ENCODE results near the gene CDH5. TPM values are rescaled to one million over a fixed set of nuclear protein-coding genes. Genes with fewer than 3 reads are reported as not detected.

The CDH5 gene
- total and polyA plus RNA-seq, 2 experiments from 2014 or later = not detected

GRCh38 chr16:66372078-66372897 lies 5.8 kb downstream of the CDH5 start:
- TF ChIP-seq EZH2 (IDR thresholded peaks at IDR 0.05; ENCODE audit: insufficient read depth, poor library complexity, severe bottlenecking) (no peak), EZH2phosphoT487 (IDR thresholded peaks at IDR 0.05; ENCODE audit: insufficient read depth, low read depth) (no peak)

DNA sequence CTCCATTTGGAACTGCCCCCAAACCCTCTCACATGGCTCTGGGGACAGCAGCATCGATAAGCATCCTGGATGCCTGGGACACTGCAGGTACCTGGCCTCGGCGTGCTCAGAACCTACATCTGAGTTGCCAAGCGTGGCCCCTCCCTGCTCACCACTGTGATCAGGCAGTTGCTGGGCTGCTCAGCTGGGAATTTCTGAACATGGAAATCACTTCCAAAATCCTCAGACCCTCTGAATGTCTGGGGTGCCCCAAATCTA lies 6.3 kb downstream of the CDH5 start:
- DNase-seq = no peak
- H3K79me2 ChIP-seq (ENCODE audit: insufficient read depth) = no peaks in the 10 kb centered on the region
- TF ChIP-seq EZH2 (IDR thresholded peaks at IDR 0.05; ENCODE audit: insufficient read depth, poor library complexity, severe bottlenecking) (no peak), EZH2phosphoT487 (IDR thresholded peaks at IDR 0.05; ENCODE audit: insufficient read depth, low read depth) (no peak)
- H3K4me3 ChIP-seq = no peak overlapping the region
- no peaks in the 10 kb centered on the region for H4K20me1 ChIP-seq (ENCODE audit: insufficient read depth)
- H3K9ac ChIP-seq = no peak overlapping the region
- H3K4me1 ChIP-seq (ENCODE audit: insufficient read depth) = no peaks in the 10 kb centered on the region
- no peak overlapping the region for H3K27ac ChIP-seq
- 75 to 86% methylated on average over 4 of the region's 4 CpGs for WGBS, 2 experiments (ENCODE audit: low coverage in 1 of 2, low lambda C conversion rate in 2 of 2, missing lambda C conversion rate in 2 of 2)
- H3K27me3 ChIP-seq (replicated peaks; ENCODE audit: insufficient read depth) = peaks cover 5% of the 10 kb centered on the region
- H2AFZ ChIP-seq = no peak overlapping the region
- no peak overlapping the region for H3K4me2 ChIP-seq (ENCODE audit: unreplicated experiment)
- H3K9me3 ChIP-seq (ENCODE audit: low read depth) = no peaks in the 10 kb centered on the region
- H3K9me2 ChIP-seq (ENCODE audit: insufficient read depth) = no peaks in the 10 kb centered on the region
- H3K36me3 ChIP-seq (ENCODE audit: low read depth) = no peaks in the 10 kb centered on the region
- in situ Hi-C loops (cut with MboI) = no loop called here
- H3F3A ChIP-seq (ENCODE audit: insufficient read depth) = no peaks in the 10 kb centered on the region

More at GRCh38 chr16:66372078-66372897, 5.8 kb downstream of the CDH5 start:
- no peaks in the 10 kb centered on the region for H4K20me1 ChIP-seq (ENCODE audit: insufficient read depth)
- no peak overlapping the region for H3K9ac ChIP-seq
- no peaks in the 10 kb centered on the region for H3K9me2 ChIP-seq (ENCODE audit: insufficient read depth)
- DNase-seq = no peak
- H3K4me3 ChIP-seq = no peak overlapping the region
- in situ Hi-C loops (cut with MboI) = no loop called here
- H3F3A ChIP-seq (ENCODE audit: insufficient read depth) = no peaks in the 10 kb centered on the region
- no peaks in the 10 kb centered on the region for H3K36me3 ChIP-seq (ENCODE audit: low read depth)
- no peak overlapping the region for H2AFZ ChIP-seq
- no peak overlapping the region for H3K4me2 ChIP-seq (ENCODE audit: unreplicated experiment)
- no peaks in the 10 kb centered on the region for H3K4me1 ChIP-seq (ENCODE audit: insufficient read depth)
- no peaks in the 10 kb centered on the region for H3K79me2 ChIP-seq (ENCODE audit: insufficient read depth)
- H3K27me3 ChIP-seq (replicated peaks; ENCODE audit: insufficient read depth) = no peaks in the 10 kb centered on the region; the same call in 1 of the 2 replicates
- no peaks in the 10 kb centered on the region for H3K9me3 ChIP-seq (ENCODE audit: low read depth)
- no peak overlapping the region for H3K27ac ChIP-seq
- WGBS, 2 experiments (ENCODE audit: low coverage in 1 of 2, low lambda C conversion rate in 2 of 2, missing lambda C conversion rate in 2 of 2) = 62 to 66% methylated on average over 14 to 15 of the region's 15 CpGs

- in situ Hi-C loops (cut with MboI) = no loop called here
These were observed 7.2 kb downstream of the CDH5 start for GRCh38 chr16:66373667-66374066.

DNA sequence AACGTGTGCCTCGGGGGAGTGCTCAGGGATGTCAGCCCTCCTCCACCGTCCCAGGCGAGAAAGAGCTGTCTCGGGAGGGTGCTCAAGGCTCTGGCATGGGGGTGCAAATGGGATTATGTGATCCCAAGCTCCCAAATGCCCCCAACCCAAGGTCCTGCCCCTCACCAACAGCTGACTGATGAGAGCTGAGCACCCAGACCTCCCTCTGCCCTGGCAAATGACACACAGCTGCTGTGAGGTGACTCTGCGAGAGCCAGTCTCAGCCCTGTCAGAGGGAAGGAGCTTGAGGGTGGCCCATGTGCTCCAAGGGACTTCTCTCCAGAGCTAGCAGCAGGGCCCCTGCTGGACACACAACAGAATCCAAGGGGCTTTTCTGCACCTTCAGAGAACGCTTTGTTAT lies 7.7 kb downstream of the CDH5 start:
- H3K9me2 ChIP-seq (ENCODE audit: insufficient read depth) = no peaks in the 10 kb centered on the region
- in situ Hi-C loops (cut with MboI) = no loop called here
- H3F3A ChIP-seq (ENCODE audit: insufficient read depth) = no peaks in the 10 kb centered on the region
- H3K9me3 ChIP-seq (ENCODE audit: low read depth) = no peaks in the 10 kb centered on the region
- peaks cover 13% of the 10 kb centered on the region for H3K27me3 ChIP-seq (replicated peaks; ENCODE audit: insufficient read depth)
- no peak overlapping the region for H3K27ac ChIP-seq
- no peak overlapping the region for H3K4me3 ChIP-seq
- no peaks in the 10 kb centered on the region for H3K36me3 ChIP-seq (ENCODE audit: low read depth)
- no peaks in the 10 kb centered on the region for H4K20me1 ChIP-seq (ENCODE audit: insufficient read depth)
- no peak overlapping the region for H3K9ac ChIP-seq
- WGBS, 2 experiments (ENCODE audit: low coverage in 1 of 2, low lambda C conversion rate in 2 of 2, missing lambda C conversion rate in 2 of 2) = 75 to 81% methylated on average over 7 of the region's 7 CpGs
- no peak overlapping the region for H3K4me2 ChIP-seq (ENCODE audit: unreplicated experiment)
- H3K79me2 ChIP-seq (ENCODE audit: insufficient read depth) = no peaks in the 10 kb centered on the region
- no peaks in the 10 kb centered on the region for H3K4me1 ChIP-seq (ENCODE audit: insufficient read depth)
- TF ChIP-seq EZH2phosphoT487 (IDR thresholded peaks at IDR 0.05; ENCODE audit: insufficient read depth, low read depth) (no peak), EZH2 (IDR thresholded peaks at IDR 0.05; ENCODE audit: insufficient read depth, poor library complexity, severe bottlenecking) (no peak)
- no peak overlapping the region for H2AFZ ChIP-seq
- DNase-seq = no peak

More at GRCh38 chr16:66373667-66374066, 7.2 kb downstream of the CDH5 start:
- H2AFZ ChIP-seq = no peak overlapping the region
- no peaks in the 10 kb centered on the region for H3K9me3 ChIP-seq (ENCODE audit: low read depth)
- no peaks in the 10 kb centered on the region for H3K4me1 ChIP-seq (ENCODE audit: insufficient read depth)
- no peak overlapping the region for H3K27ac ChIP-seq
- no peak for TF ChIP-seq EZH2 (IDR thresholded peaks at IDR 0.05; ENCODE audit: insufficient read depth, poor library complexity, severe bottlenecking)
- no peak for TF ChIP-seq EZH2phosphoT487 (IDR thresholded peaks at IDR 0.05; ENCODE audit: insufficient read depth, low read depth)
- no peaks in the 10 kb centered on the region for H3K79me2 ChIP-seq (ENCODE audit: insufficient read depth)
- no peak overlapping the region for H3K4me2 ChIP-seq (ENCODE audit: unreplicated experiment)
- no peak overlapping the region for H3K9ac ChIP-seq
- H4K20me1 ChIP-seq (ENCODE audit: insufficient read depth) = no peaks in the 10 kb centered on the region
- WGBS, 2 experiments (ENCODE audit: low coverage in 1 of 2, low lambda C conversion rate in 2 of 2, missing lambda C conversion rate in 2 of 2) = 86% methylated on average over 5 of the region's 5 CpGs
- H3K27me3 ChIP-seq (replicated peaks; ENCODE audit: insufficient read depth) = peaks cover 13% of the 10 kb centered on the region
- DNase-seq = no peak
- H3K9me2 ChIP-seq (ENCODE audit: insufficient read depth) = no peaks in the 10 kb centered on the region
- H3K4me3 ChIP-seq = no peak overlapping the region
- no peaks in the 10 kb centered on the region for H3F3A ChIP-seq (ENCODE audit: insufficient read depth)
- no peaks in the 10 kb centered on the region for H3K36me3 ChIP-seq (ENCODE audit: low read depth)
